Ovary (tissue), 3 donors: ENCODE data around the gene BCL11B.

Experiments used
- EP300 ChIP-seq: sonication (generic); formaldehyde crosslinking; IDR thresholded peaks from one replicate; pipeline ENCODE4 v1.6.1; 2017; ENCODE audit warnings: antibody characterized with exemption
- POLR2A ChIP-seq: fragments of 450-650 bp; IDR thresholded peaks from one replicate; pipeline ENCODE4 v1.6.1; 2017; ENCODE audit warnings: antibody characterized with exemption, mild to moderate bottlenecking, moderate library complexity
- TF ChIP-seq, protein P1 (sequence below), 3 donors: fragments of 450-650 bp in 2 of 3; fragments of 200-600 bp in 1 of 3; IDR thresholded peaks; one replicate each; pipeline versions ENCODE4 v1.5.1 to v1.8.0; 2016 to 2022; ENCODE audit warnings: antibody characterized with exemption in 3 of 3, mild to moderate bottlenecking in 1 of 3
- donor health status: DM: no; HTN: no; CAD: no.

- TF ChIP-seq, protein P1, sequence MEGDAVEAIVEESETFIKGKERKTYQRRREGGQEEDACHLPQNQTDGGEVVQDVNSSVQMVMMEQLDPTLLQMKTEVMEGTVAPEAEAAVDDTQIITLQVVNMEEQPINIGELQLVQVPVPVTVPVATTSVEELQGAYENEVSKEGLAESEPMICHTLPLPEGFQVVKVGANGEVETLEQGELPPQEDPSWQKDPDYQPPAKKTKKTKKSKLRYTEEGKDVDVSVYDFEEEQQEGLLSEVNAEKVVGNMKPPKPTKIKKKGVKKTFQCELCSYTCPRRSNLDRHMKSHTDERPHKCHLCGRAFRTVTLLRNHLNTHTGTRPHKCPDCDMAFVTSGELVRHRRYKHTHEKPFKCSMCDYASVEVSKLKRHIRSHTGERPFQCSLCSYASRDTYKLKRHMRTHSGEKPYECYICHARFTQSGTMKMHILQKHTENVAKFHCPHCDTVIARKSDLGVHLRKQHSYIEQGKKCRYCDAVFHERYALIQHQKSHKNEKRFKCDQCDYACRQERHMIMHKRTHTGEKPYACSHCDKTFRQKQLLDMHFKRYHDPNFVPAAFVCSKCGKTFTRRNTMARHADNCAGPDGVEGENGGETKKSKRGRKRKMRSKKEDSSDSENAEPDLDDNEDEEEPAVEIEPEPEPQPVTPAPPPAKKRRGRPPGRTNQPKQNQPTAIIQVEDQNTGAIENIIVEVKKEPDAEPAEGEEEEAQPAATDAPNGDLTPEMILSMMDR (IDR thresholded peaks at IDR 0.05), result no peak
- no peak for TF ChIP-seq POLR2A
- no peak for TF ChIP-seq EP300
Measured at GRCh38 chr14:99277530-99277929, 5.5 kb upstream of the BCL11B start.
